NCI-H446 treated with DMSO at 0.1 percent for 48 hours (cell line): ENCODE measurements around the gene ACSF3.

ENCODE experiments used
- DNase-seq: peaks from one replicate; lab custom pipeline; 2025; lab: John Stamatoyannopoulos, UW

Gene ACSF3

DNA sequence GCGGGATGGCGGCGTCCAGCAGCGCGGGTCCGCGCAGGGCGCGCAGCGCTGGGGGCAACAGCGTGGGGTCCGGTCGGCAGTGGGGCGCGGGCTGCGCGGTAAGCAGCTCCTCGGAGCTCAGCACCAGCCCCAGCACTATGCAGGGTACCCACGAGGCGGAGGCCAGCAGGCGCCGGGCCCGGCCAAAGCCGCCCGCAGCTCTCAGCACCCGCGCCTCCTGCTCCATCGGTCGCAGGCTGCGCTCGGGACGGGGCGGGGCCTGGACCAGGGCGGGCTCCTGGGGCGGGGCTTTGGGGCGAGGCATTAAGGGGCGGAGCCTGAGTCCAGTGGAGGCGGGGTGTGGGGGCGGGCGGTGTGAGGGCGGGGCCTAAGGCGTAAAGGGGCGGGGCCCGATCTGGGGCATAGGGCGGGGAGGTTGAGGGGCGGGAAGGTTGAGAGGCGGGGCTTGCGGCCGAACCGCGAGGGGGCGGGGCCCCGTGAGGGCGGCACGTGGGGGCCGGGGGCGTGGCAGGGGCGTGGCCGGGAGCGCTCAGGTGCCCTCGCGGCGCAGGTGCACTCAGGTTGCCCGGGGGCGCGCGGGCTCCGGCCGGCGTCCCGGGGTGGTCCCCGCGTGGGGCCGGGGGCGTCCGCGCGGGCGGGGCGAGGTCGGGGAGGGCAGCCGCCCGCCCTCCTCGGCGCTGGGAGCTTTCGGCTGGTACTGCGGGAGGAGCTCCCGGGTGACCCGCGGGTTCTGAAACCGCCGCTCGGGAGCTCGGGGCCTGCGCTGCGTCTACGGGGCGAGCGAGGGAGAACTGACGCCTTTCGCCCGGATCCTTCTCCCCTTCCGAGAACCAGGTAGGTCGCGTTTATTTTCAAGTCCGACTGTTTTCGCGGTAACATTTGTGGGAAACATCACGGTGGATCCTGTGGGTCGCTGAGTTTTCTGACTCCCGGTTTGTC is 108.1 kb downstream of the ACSF3 start:
- peak; percentile 2 for DNase-seq

DNA sequence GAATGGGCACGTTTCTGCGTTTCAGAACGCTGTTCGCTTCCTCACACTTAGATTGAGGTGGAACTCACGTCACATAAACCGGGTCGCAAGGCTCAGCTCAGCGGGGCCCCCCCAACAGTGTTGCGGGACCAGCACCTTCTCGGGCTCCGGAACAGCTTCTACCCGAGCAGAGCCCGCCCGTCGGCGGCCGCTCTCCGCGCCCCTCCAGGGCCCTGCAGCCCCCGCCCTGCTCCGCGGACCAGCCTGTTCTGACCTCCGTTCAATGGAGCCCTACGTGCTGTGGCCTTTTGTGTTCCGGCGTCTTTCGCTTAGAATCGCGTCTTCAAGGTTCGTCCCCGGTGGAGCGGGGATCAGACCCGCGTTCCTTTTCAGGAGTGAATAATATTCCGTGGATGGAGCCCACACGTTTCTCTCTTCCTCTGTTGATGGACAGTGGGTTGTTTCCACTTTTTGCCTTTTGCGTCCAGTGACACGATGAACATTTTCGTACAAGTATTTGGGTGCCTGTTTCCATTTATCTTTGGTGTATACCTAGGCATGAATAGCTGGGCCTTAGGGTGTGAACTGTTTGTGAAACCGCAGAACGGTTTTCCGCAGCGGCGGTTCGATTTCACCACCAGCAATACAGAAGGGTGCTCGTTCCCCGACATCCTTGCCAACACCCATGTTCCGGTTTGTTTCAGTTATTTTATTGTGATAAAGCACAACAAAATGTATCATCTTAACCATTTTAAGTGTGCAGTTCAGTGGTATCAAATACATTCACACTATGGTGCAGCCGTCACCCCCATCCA is 109.0 kb downstream of the ACSF3 start:
- DNase-seq: no peak
